IMR-90 (cell line): ENCODE results near the gene RBMS2. TPM values are rescaled to one million over a fixed set of nuclear protein-coding genes. Genes with fewer than 3 reads are reported as not detected.
"Not testable (repeated sequence)": the region's sequence is repeated elsewhere in the genome, so short reads cannot be mapped to it uniquely, and the experiment has no call there.

ENCODE experiments used
- ATAC-seq: fragments of 200-7000 bp; cut with Tn5 transposase; 2 replicates; pipeline ENCODE4 v1.9.1; 2020; ENCODE audit warnings: low read depth, mild to moderate bottlenecking, moderate library complexity
- BruUV-seq: library from RNA; stranded (reverse); fragments of 400-500 nt; replicated peaks from 2 replicates; lab custom pipeline; 2021; lab: Mats Ljungman, UMichigan
- CTCF ChIA-PET: fragments of 300-600 bp; formaldehyde crosslinking; extraction: SDS; loops from one replicate; lab custom pipeline; 2021; ENCODE audit warnings: antibody characterized with exemption; lab: Yijun Ruan, JAX
- POLR2A ChIA-PET: fragments of 300-600 bp; sonication (Branson Sonifier 250); formaldehyde crosslinking; loops from one replicate; lab custom pipeline; 2022; ENCODE audit warnings: antibody characterized with exemption; ENCODE audit not compliant: unreplicated experiment; lab: Charles Lee
- DNase-seq: peaks from one replicate; pipeline ENCODE4 v3.0.0; 2013
- H2AFZ ChIP-seq: replicated peaks from 2 replicates; pipeline ENCODE3; 2013; ENCODE audit warnings: low read length, mild to moderate bottlenecking; ENCODE audit not compliant: poor library complexity
- H2AK5ac ChIP-seq: 2 replicates; pipeline ENCODE4 v1.6.1; 2013; ENCODE audit warnings: low read depth, low read length, inconsistent platforms
- H2AK9ac ChIP-seq: replicated peaks from 2 replicates; pipeline ENCODE3; 2013; ENCODE audit warnings: mild to moderate bottlenecking, low read depth, low read length, moderate library complexity; ENCODE audit not compliant: poor library complexity
- H2BK120ac ChIP-seq: 2 replicates; pipeline ENCODE4 v1.6.1; 2013; ENCODE audit warnings: low read depth, low read length, inconsistent platforms
- H2BK15ac ChIP-seq: 3 replicates; pipeline ENCODE4 v1.6.1; 2013; ENCODE audit warnings: low read depth, low read length, inconsistent platforms
- H2BK20ac ChIP-seq: 2 replicates; pipeline ENCODE4 v1.6.1; 2013; ENCODE audit warnings: low read depth, mild to moderate bottlenecking, inconsistent platforms, low read length, moderate library complexity
- H2BK5ac ChIP-seq: 2 replicates; pipeline ENCODE4 v1.6.1; 2013; ENCODE audit warnings: mild to moderate bottlenecking, low read depth, low read length, inconsistent platforms; ENCODE audit not compliant: poor library complexity, severe bottlenecking
- H3K14ac ChIP-seq: replicated peaks from 2 replicates; pipeline ENCODE4 v1.6.1; 2013; ENCODE audit warnings: low read depth, low read length, inconsistent platforms
- H3K18ac ChIP-seq: 2 replicates; pipeline ENCODE4 v1.6.1; 2013; ENCODE audit warnings: low read depth, low read length, control low read depth
- H3K23ac ChIP-seq: 2 replicates; pipeline ENCODE4 v1.6.1; 2013; ENCODE audit warnings: low read depth, low read length, inconsistent platforms
- H3K27ac ChIP-seq: 2 replicates; pipeline ENCODE4 v1.5.1; 2013; ENCODE audit warnings: mild to moderate bottlenecking, control low read depth, low read length; ENCODE audit not compliant: insufficient read depth
- H3K27me3 ChIP-seq: 2 replicates; pipeline ENCODE4 v1.6.1; 2013; ENCODE audit warnings: low read length; ENCODE audit not compliant: control insufficient read depth, insufficient read depth
- H3K36me3 ChIP-seq: 2 replicates; pipeline ENCODE4 v1.6.1; 2013; ENCODE audit warnings: low read length, mixed read lengths; ENCODE audit not compliant: control insufficient read depth, insufficient read depth
- H3K4ac ChIP-seq: 2 replicates; pipeline ENCODE4 v1.6.1; 2013; ENCODE audit warnings: low read depth, low read length, inconsistent platforms
- H3K4me1 ChIP-seq: 2 replicates; pipeline ENCODE4 v1.6.1; 2013; ENCODE audit warnings: low read length, mixed read lengths; ENCODE audit not compliant: control insufficient read depth, insufficient read depth
- H3K4me2 ChIP-seq: 2 replicates; pipeline ENCODE4 v1.6.1; 2013; ENCODE audit warnings: low read depth, mild to moderate bottlenecking, control low read depth, low read length, moderate library complexity
- H3K4me3 ChIP-seq: 2 replicates; pipeline ENCODE4 v1.5.1; 2013; ENCODE audit warnings: low read depth, mild to moderate bottlenecking, control low read depth, low read length, moderate library complexity; ENCODE audit not compliant: insufficient read depth
- H3K56ac ChIP-seq: 2 replicates; pipeline ENCODE4 v1.6.1; 2013; ENCODE audit warnings: low read length, inconsistent platforms; ENCODE audit not compliant: insufficient read depth; ENCODE audit errors: extremely low read depth
- H3K79me1 ChIP-seq, 2 experiments: 2 replicates each; pipeline ENCODE4 v1.6.1; 2013; ENCODE audit warnings: low read length in 2 of 2, inconsistent platforms in 1 of 2, low read depth in 1 of 2
- H3K9ac ChIP-seq: 2 replicates; pipeline ENCODE4 v1.6.1; 2013; ENCODE audit warnings: low read depth, low read length, control low read depth
- H3K9me1 ChIP-seq: 2 replicates; pipeline ENCODE4 v1.6.1; 2013; ENCODE audit warnings: low read length, inconsistent platforms; ENCODE audit not compliant: insufficient read depth
- H3K9me3 ChIP-seq: 2 replicates; pipeline ENCODE4 v1.6.1; 2013; ENCODE audit warnings: low read length; ENCODE audit not compliant: control insufficient read depth, insufficient read depth
- H4K20me1 ChIP-seq: 2 replicates; pipeline ENCODE4 v1.6.1; 2013; ENCODE audit warnings: low read length, inconsistent platforms; ENCODE audit not compliant: insufficient read depth
- H4K5ac ChIP-seq: 2 replicates; pipeline ENCODE4 v1.6.1; 2013; ENCODE audit warnings: mild to moderate bottlenecking, low read depth, low read length, control low read depth
- H4K8ac ChIP-seq, 2 experiments: 2 replicates each; pipeline ENCODE4 v1.6.1; 2013; ENCODE audit warnings: low read depth in 2 of 2, low read length in 2 of 2, control low read depth in 1 of 2, inconsistent platforms in 1 of 2
- H4K91ac ChIP-seq: 2 replicates; pipeline ENCODE4 v1.6.1; 2013; ENCODE audit warnings: low read depth, low read length, inconsistent platforms; ENCODE audit not compliant: insufficient read depth
- WGBS, 2 experiments: methylation state at CpG; one replicate each; pipeline versions ENCODE4 v1.1.5 to v1.1.7; 2013; ENCODE audit warnings: missing lambda C conversion rate in 2 of 2; ENCODE audit not compliant: insufficient read length in 1 of 2; ENCODE audit errors: extremely low coverage in 2 of 2; 5-methylcytosine and 5-hydroxymethylcytosine counted together
- dilution Hi-C: fragments of 300-500 bp; cut with HindIII; formaldehyde crosslinking; loops from one replicate; pipeline ENCODE4 v1.14.3; 2018; ENCODE audit warnings: low sequenced_read_pairs; ENCODE audit not compliant: unreplicated experiment
- in situ Hi-C: fragments of 300-500 bp; cut with MboI; formaldehyde crosslinking; loops from 3 replicates; pipeline ENCODE4 v1.14.3; 2019; ENCODE audit warnings: low sequenced_read_pairs, inconsistent platforms, mixed read lengths
- intact Hi-C: fragments of 100-400 bp; cut with micrococcal nuclease; formaldehyde crosslinking; loops from 2 replicates; pipeline ENCODE4 v1.10.0; 2022
- polyA plus RNA-seq, 3 experiments: library from polyadenylated mRNA; depleted of rRNA; stranded (reverse); fragments of >200 nt; gene quantifications; 2 replicates each; pipeline ENCODE4 v1.2.3, GENCODE V29; 2012; ENCODE audit warnings: low replicate concordance in 1 of 3
- total RNA-seq: library from RNA; depleted of rRNA; stranded (reverse); fragments of >200 nt; gene quantifications from 2 replicates; pipeline ENCODE4 v1.2.3, GENCODE V29; 2012

Gene RBMS2
- total and polyA plus RNA-seq, 2 of the 4 experiments (the other 2 are of a cell fraction), result 38.0 to 43.6 TPM

DNA sequence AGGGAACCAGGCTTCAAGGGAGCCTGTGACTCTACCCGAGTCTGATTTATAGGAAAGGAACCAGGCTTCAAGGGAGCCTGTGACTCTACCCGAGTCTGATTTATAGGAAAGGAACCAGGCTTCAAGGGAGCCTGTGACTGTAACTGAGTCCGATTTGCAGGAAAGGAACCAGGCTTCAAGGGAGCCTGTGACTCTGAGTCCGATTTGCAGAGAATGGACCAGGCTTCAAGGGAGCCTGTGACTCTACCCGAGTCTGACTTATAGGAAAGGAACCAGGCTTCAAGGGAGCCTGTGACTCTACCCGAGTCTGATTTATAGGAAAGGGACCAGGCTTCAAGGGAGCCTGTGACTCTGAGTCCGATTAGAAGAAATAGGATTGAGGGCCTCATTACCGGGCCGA lies 22.2 kb upstream of the RBMS2 start:
- BruUV-seq, H4K91ac ChIP-seq, H3K4me1 ChIP-seq, H2AFZ ChIP-seq, H3K9ac ChIP-seq, ATAC-seq, dilution Hi-C loops, H3K4me2 ChIP-seq, H4K20me1 ChIP-seq, H3K79me1 ChIP-seq, H3K4ac ChIP-seq, H3K4me3 ChIP-seq, H3K18ac ChIP-seq, H3K27ac ChIP-seq, H2BK20ac ChIP-seq, H3K9me1 ChIP-seq, H2AK9ac ChIP-seq, H3K36me3 ChIP-seq, DNase-seq, H4K8ac ChIP-seq, CTCF ChIA-PET, intact Hi-C loops, H4K5ac ChIP-seq, H2AK5ac ChIP-seq, H3K9me3 ChIP-seq, H3K14ac ChIP-seq, H3K56ac ChIP-seq, H3K27me3 ChIP-seq, H2BK5ac ChIP-seq, H3K23ac ChIP-seq, in situ Hi-C loops, H2BK15ac ChIP-seq, POLR2A ChIA-PET, H2BK120ac ChIP-seq: not testable (repeated sequence)
- WGBS, 2 experiments, result 75% methylated on average over 6 of the region's 9 CpGs; no CpG with 5 or more reads in 1 of the 2 experiments

DNA sequence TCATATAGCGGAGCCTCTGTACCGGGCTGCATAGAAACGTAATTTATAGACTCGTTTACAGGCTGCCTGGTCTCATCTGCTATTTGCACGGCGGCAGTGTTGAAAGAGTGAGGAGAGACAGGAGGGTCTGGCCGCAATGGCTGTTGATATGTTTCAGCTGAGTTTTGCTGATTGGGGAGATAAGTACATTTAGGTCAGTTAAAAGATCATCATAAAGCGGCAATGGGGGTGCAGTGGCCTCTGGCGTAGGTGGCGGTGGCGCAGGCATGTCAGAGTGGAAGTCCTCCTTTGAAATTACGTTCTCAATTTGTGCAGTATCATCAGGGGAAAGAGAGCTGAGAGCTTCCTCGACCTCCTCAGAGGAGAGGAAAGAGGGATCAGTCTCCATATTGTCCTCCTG lies 21.7 kb upstream of the RBMS2 start:
- H2BK120ac ChIP-seq, result not testable (repeated sequence)

More for the DNA sequence above, 21.7 kb upstream of the RBMS2 start:
- H3K27ac ChIP-seq, H3K4me2 ChIP-seq, POLR2A ChIA-PET, H3K9me1 ChIP-seq, H2AK5ac ChIP-seq, H3K27me3 ChIP-seq, ATAC-seq, intact Hi-C loops, H3K36me3 ChIP-seq, H4K20me1 ChIP-seq, H3K56ac ChIP-seq, H2AK9ac ChIP-seq, H4K5ac ChIP-seq, DNase-seq, dilution Hi-C loops, H3K9me3 ChIP-seq, H3K4me1 ChIP-seq, H3K23ac ChIP-seq, H4K91ac ChIP-seq, H4K8ac ChIP-seq, H3K4ac ChIP-seq, CTCF ChIA-PET, H2BK15ac ChIP-seq, H2AFZ ChIP-seq, H3K9ac ChIP-seq, H2BK20ac ChIP-seq, BruUV-seq, H3K79me1 ChIP-seq, H3K18ac ChIP-seq, H2BK5ac ChIP-seq, H3K4me3 ChIP-seq, H3K14ac ChIP-seq: not testable (repeated sequence)
- in situ Hi-C loops, result loop anchor here (25.0 kb wide), 1 partner anchor 487 kb away; a partner anchor contains a TSS
- no CpG with 5 or more reads among the region's 13 CpGs for WGBS, 2 experiments
